Muscle layer of duodenum (tissue), 2 donors: ENCODE data around the gene CHTF8.

Experiments used
- H3K27ac ChIP-seq: one replicate; pipeline ENCODE4 v1.7.0; 2013; ENCODE audit warnings: mild to moderate bottlenecking, low read length
- H3K27me3 ChIP-seq: one replicate; pipeline ENCODE4 v1.7.0; 2013; ENCODE audit warnings: low read depth, mild to moderate bottlenecking, control low read depth, low read length
- H3K36me3 ChIP-seq, 2 donors: one replicate each; pipeline ENCODE4 v1.7.0; 2013; ENCODE audit warnings: low read length in 2 of 2, control low read depth in 1 of 2, mild to moderate bottlenecking in 1 of 2; ENCODE audit not compliant: insufficient read depth in 2 of 2, control insufficient read depth in 1 of 2
- H3K4me1 ChIP-seq, 2 donors: one replicate each; pipeline ENCODE4 v1.7.0; 2013; ENCODE audit warnings: low read length in 2 of 2, mild to moderate bottlenecking in 2 of 2, control low read depth in 1 of 2, moderate library complexity in 1 of 2; ENCODE audit not compliant: insufficient read depth in 2 of 2, control insufficient read depth in 1 of 2
- H3K4me3 ChIP-seq, 2 donors: one replicate each; pipeline ENCODE4 v1.7.0; 2013; ENCODE audit warnings: low read length in 2 of 2, low read depth in 1 of 2, mild to moderate bottlenecking in 1 of 2
- H3K9me3 ChIP-seq, 2 donors: one replicate each; pipeline ENCODE4 v1.7.0; 2013; ENCODE audit warnings: low read length in 2 of 2, control low read depth in 1 of 2, mild to moderate bottlenecking in 1 of 2; ENCODE audit not compliant: control insufficient read depth in 1 of 2
- donor health status: healthy.

CHTF8 gene

GRCh38 chr16:69077251-69077650 is 55.1 kb downstream of the CHTF8 start:
- Histone ChIP-seq H3K9me3 (no peaks in the 10 kb centered on the region), H3K4me1 (no peaks in the 10 kb centered on the region), H3K4me3 (no peak overlapping the region), H3K36me3 (no peaks in the 10 kb centered on the region), H3K27me3 (no peaks in the 10 kb centered on the region), H3K27ac (no peak overlapping the region)

DNA sequence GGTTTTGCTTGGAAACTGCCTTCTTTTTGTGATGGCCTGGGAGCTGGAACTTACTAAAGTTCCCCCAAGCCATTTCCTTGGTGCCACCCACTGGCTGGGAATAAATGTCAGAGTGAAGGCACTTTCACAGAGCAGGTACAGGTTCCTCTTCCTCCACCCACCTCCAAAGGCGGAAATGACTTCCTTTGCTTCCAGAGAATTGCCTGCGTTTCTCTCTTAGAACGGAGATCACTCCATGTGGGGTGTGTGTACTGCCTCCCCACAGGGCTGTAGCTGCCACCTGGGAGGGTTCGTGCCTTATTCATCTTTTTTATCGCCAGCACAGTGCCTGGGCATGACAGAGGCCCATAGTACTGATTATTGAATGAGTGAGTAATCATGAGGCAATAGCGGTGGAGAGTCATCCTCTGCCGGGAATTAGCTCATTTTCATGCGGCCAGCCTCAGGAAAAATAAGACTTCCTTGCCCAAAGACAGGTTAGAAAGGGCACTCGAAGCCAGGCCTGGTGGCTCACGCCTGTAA is 59.1 kb downstream of the CHTF8 start:
- Histone ChIP-seq H3K27ac (no peak overlapping the region), H3K36me3 (no peaks in the 10 kb centered on the region), H3K9me3 (no peaks in the 10 kb centered on the region), H3K4me1 (no peaks in the 10 kb centered on the region), H3K4me3 (no peak overlapping the region), H3K27me3 (no peaks in the 10 kb centered on the region)

DNA sequence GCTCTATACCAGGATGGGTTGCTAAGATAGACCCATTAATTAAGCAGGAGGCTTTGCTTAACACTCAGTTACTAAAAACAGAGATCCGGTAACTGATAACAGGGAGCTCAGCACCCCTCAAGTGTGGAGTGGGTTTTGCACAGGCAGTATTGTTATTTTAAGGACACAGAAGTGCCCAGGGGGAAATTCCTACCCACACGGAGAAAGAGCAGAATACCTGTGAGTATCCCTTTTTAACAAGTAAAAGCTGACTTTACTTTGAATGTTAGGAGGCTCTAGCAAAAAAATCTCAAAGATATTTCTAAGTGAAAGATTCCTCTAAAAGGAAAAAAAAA is 59.8 kb downstream of the CHTF8 start:
- no peak overlapping the region for H3K4me3 ChIP-seq
- no peaks in the 10 kb centered on the region for H3K27me3 ChIP-seq
- H3K36me3 ChIP-seq: no peaks in the 10 kb centered on the region
- H3K4me1 ChIP-seq: no peaks in the 10 kb centered on the region
- no peaks in the 10 kb centered on the region for H3K9me3 ChIP-seq
- H3K27ac ChIP-seq: no peak overlapping the region

DNA sequence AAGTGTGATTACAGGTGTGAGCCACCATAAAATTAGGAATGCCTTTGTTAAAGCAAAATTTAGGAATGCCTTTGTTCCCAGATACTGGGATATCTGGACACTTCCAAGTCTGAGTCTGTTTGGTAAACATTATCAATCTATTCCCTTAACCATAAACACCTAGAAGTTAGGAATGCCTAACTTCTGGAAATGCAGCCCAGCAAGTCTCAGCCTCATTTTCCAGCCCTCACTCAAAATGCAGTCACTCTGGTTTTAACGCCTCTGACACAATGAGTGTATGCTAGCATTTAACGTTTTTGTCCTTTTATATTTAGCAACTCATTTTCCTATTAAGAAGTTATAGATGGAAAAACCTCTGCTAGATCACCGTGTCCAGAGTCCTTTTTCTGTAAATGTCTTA is 61.4 kb downstream of the CHTF8 start:
- H3K27ac ChIP-seq: no peak overlapping the region

DNA sequence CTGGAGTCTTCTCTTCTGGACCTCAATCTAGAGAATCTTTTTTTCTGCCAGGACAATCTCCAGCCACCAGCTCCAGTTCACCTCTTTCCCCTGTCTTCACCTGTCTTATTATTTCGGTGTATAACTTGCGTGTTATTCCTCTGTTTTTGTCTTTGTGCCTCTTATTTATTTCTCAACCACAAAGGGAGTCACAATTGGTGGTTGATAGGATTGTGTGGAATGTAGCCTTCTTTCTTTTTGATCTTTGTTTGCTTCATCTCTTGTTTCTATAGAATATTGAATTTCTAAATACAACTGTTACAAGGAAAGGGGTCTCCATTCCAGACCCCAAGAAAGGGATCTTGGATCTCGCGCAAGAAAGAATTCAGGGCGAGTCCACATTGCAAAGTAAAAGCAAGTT is 62.9 kb downstream of the CHTF8 start:
- Histone ChIP-seq H3K36me3 (no peaks in the 10 kb centered on the region), H3K9me3 (no peaks in the 10 kb centered on the region), H3K4me3 (no peak overlapping the region), H3K27ac (no peak overlapping the region), H3K4me1 (no peaks in the 10 kb centered on the region), H3K27me3 (no peaks in the 10 kb centered on the region)

More for the DNA sequence above, 61.4 kb downstream of the CHTF8 start:
- no peaks in the 10 kb centered on the region for H3K4me1 ChIP-seq
- no peak overlapping the region for H3K4me3 ChIP-seq
- no peaks in the 10 kb centered on the region for H3K9me3 ChIP-seq
- no peaks in the 10 kb centered on the region for H3K27me3 ChIP-seq
- no peaks in the 10 kb centered on the region for H3K36me3 ChIP-seq
